SH-SY5Y (cell line): ENCODE measurements around the gene CREM.

Experiments
- GATA2 ChIP-seq: IDR thresholded peaks from 2 replicates; pipeline ENCODE4 v1.6.1; 2011; ENCODE audit warnings: mild to moderate bottlenecking, low read depth, low read length
- GATA3 ChIP-seq: IDR thresholded peaks from 2 replicates; pipeline ENCODE4 v1.6.1; 2011; ENCODE audit warnings: low read depth, mild to moderate bottlenecking, low read length, moderate library complexity

CREM gene

GRCh38 chr10:35126530-35127288, at the start of gene CREM:
Gene CREM, plus strand, starts transcription at chr10:35126846. Its CDS starts 10,990 bp downstream, at chr10:35137836.
- TF ChIP-seq GATA3 (no peak), GATA2 (no peak)

- no peak for TF ChIP-seq GATA3
- TF ChIP-seq GATA2, result no peak
Measured at GRCh38 chr10:35079265-35079664, 47.4 kb upstream of the CREM start.

- TF ChIP-seq GATA2 (no peak), GATA3 (no peak)
Measured at GRCh38 chr10:35079763-35080162, 46.9 kb upstream of the CREM start.

- TF ChIP-seq GATA2 (no peak), GATA3 (no peak)
Measured at GRCh38 chr10:35083242-35083641, 43.4 kb upstream of the CREM start.

GRCh38 chr10:35089611-35090161, 37.0 kb upstream of the CREM start:
- TF ChIP-seq GATA2 (no peak), GATA3 (no peak)

- TF ChIP-seq GATA3, result no peak
- no peak for TF ChIP-seq GATA2
Measured at GRCh38 chr10:35090162-35090954, 36.3 kb upstream of the CREM start, which contains the start of gene CUL2. Gene CUL2, minus strand, starts transcription at chr10:35090341. Its CDS starts 19,024 bp downstream, at chr10:35071317.

- TF ChIP-seq GATA3, result no peak
- no peak for TF ChIP-seq GATA2
Measured at GRCh38 chr10:35091994-35092790, 34.5 kb upstream of the CREM start.

- TF ChIP-seq GATA2 (no peak), GATA3 (no peak)
Measured at GRCh38 chr10:35092851-35093250, 33.8 kb upstream of the CREM start.

GRCh38 chr10:35096312-35096711, 30.3 kb upstream of the CREM start:
- no peak for TF ChIP-seq GATA3
- TF ChIP-seq GATA2, result no peak

- TF ChIP-seq GATA3 (no peak), GATA2 (no peak)
Measured at GRCh38 chr10:35097510-35097909, 29.1 kb upstream of the CREM start.

- TF ChIP-seq GATA3, result no peak
- TF ChIP-seq GATA2, result peak; percentile 42; the same call in 1 of the 2 replicates
Measured at GRCh38 chr10:35103882-35104281, 22.8 kb upstream of the CREM start.

GRCh38 chr10:35112571-35112970, 14.1 kb upstream of the CREM start:
- TF ChIP-seq GATA3 (no peak), GATA2 (no peak)

- no peak for TF ChIP-seq GATA3
- no peak for TF ChIP-seq GATA2
Measured at GRCh38 chr10:35119378-35119777, 7.3 kb upstream of the CREM start.

- no peak for TF ChIP-seq GATA3
- no peak for TF ChIP-seq GATA2
Measured at GRCh38 chr10:35124540-35124939, 2.1 kb upstream of the CREM start.

- TF ChIP-seq GATA2 (no peak), GATA3 (no peak)
Measured at GRCh38 chr10:35126062-35126529, 550 bp upstream of the CREM start.
